IMR-90 (cell line): ENCODE results near the gene UBE3B. TPM values are rescaled to one million over a fixed set of nuclear protein-coding genes. Genes with fewer than 3 reads are reported as not detected.

Experiments
- ATAC-seq: fragments of 200-7000 bp; cut with Tn5 transposase; 2 replicates; pipeline ENCODE4 v1.9.1; 2020; ENCODE audit warnings: low read depth, mild to moderate bottlenecking, moderate library complexity
- BruUV-seq: library from RNA; stranded (reverse); fragments of 400-500 nt; replicated peaks from 2 replicates; lab custom pipeline; 2021; lab: Mats Ljungman, UMichigan
- CTCF ChIA-PET: fragments of 300-600 bp; formaldehyde crosslinking; extraction: SDS; loops from one replicate; lab custom pipeline; 2021; ENCODE audit warnings: antibody characterized with exemption; lab: Yijun Ruan, JAX
- POLR2A ChIA-PET: fragments of 300-600 bp; sonication (Branson Sonifier 250); formaldehyde crosslinking; loops from one replicate; lab custom pipeline; 2022; ENCODE audit warnings: antibody characterized with exemption; ENCODE audit not compliant: unreplicated experiment; lab: Charles Lee
- DNase-seq: peaks from one replicate; pipeline ENCODE4 v3.0.0; 2013
- H2AFZ ChIP-seq: replicated peaks from 2 replicates; pipeline ENCODE3; 2013; ENCODE audit warnings: low read length, mild to moderate bottlenecking; ENCODE audit not compliant: poor library complexity
- H2AK5ac ChIP-seq: 2 replicates; pipeline ENCODE4 v1.6.1; 2013; ENCODE audit warnings: low read depth, low read length, inconsistent platforms
- H2AK9ac ChIP-seq: replicated peaks from 2 replicates; pipeline ENCODE3; 2013; ENCODE audit warnings: mild to moderate bottlenecking, low read depth, low read length, moderate library complexity; ENCODE audit not compliant: poor library complexity
- H2BK120ac ChIP-seq: 2 replicates; pipeline ENCODE4 v1.6.1; 2013; ENCODE audit warnings: low read depth, low read length, inconsistent platforms
- H2BK15ac ChIP-seq: 3 replicates; pipeline ENCODE4 v1.6.1; 2013; ENCODE audit warnings: low read depth, low read length, inconsistent platforms
- H2BK20ac ChIP-seq: 2 replicates; pipeline ENCODE4 v1.6.1; 2013; ENCODE audit warnings: low read depth, mild to moderate bottlenecking, inconsistent platforms, low read length, moderate library complexity
- H2BK5ac ChIP-seq: 2 replicates; pipeline ENCODE4 v1.6.1; 2013; ENCODE audit warnings: mild to moderate bottlenecking, low read depth, low read length, inconsistent platforms; ENCODE audit not compliant: poor library complexity, severe bottlenecking
- H3K14ac ChIP-seq: replicated peaks from 2 replicates; pipeline ENCODE4 v1.6.1; 2013; ENCODE audit warnings: low read depth, low read length, inconsistent platforms
- H3K18ac ChIP-seq: 2 replicates; pipeline ENCODE4 v1.6.1; 2013; ENCODE audit warnings: low read depth, low read length, control low read depth
- H3K23ac ChIP-seq: 2 replicates; pipeline ENCODE4 v1.6.1; 2013; ENCODE audit warnings: low read depth, low read length, inconsistent platforms
- H3K27ac ChIP-seq: 2 replicates; pipeline ENCODE4 v1.5.1; 2013; ENCODE audit warnings: mild to moderate bottlenecking, control low read depth, low read length; ENCODE audit not compliant: insufficient read depth
- H3K27me3 ChIP-seq: 2 replicates; pipeline ENCODE4 v1.6.1; 2013; ENCODE audit warnings: low read length; ENCODE audit not compliant: control insufficient read depth, insufficient read depth
- H3K36me3 ChIP-seq: 2 replicates; pipeline ENCODE4 v1.6.1; 2013; ENCODE audit warnings: low read length, mixed read lengths; ENCODE audit not compliant: control insufficient read depth, insufficient read depth
- H3K4ac ChIP-seq: 2 replicates; pipeline ENCODE4 v1.6.1; 2013; ENCODE audit warnings: low read depth, low read length, inconsistent platforms
- H3K4me1 ChIP-seq: 2 replicates; pipeline ENCODE4 v1.6.1; 2013; ENCODE audit warnings: low read length, mixed read lengths; ENCODE audit not compliant: control insufficient read depth, insufficient read depth
- H3K4me2 ChIP-seq: 2 replicates; pipeline ENCODE4 v1.6.1; 2013; ENCODE audit warnings: low read depth, mild to moderate bottlenecking, control low read depth, low read length, moderate library complexity
- H3K4me3 ChIP-seq: 2 replicates; pipeline ENCODE4 v1.5.1; 2013; ENCODE audit warnings: low read depth, mild to moderate bottlenecking, control low read depth, low read length, moderate library complexity; ENCODE audit not compliant: insufficient read depth
- H3K56ac ChIP-seq: 2 replicates; pipeline ENCODE4 v1.6.1; 2013; ENCODE audit warnings: low read length, inconsistent platforms; ENCODE audit not compliant: insufficient read depth; ENCODE audit errors: extremely low read depth
- H3K79me1 ChIP-seq, 2 experiments: 2 replicates each; pipeline ENCODE4 v1.6.1; 2013; ENCODE audit warnings: low read length in 2 of 2, inconsistent platforms in 1 of 2, low read depth in 1 of 2
- H3K9ac ChIP-seq: 2 replicates; pipeline ENCODE4 v1.6.1; 2013; ENCODE audit warnings: low read depth, low read length, control low read depth
- H3K9me1 ChIP-seq: 2 replicates; pipeline ENCODE4 v1.6.1; 2013; ENCODE audit warnings: low read length, inconsistent platforms; ENCODE audit not compliant: insufficient read depth
- H3K9me3 ChIP-seq: 2 replicates; pipeline ENCODE4 v1.6.1; 2013; ENCODE audit warnings: low read length; ENCODE audit not compliant: control insufficient read depth, insufficient read depth
- H4K20me1 ChIP-seq: 2 replicates; pipeline ENCODE4 v1.6.1; 2013; ENCODE audit warnings: low read length, inconsistent platforms; ENCODE audit not compliant: insufficient read depth
- H4K5ac ChIP-seq: 2 replicates; pipeline ENCODE4 v1.6.1; 2013; ENCODE audit warnings: mild to moderate bottlenecking, low read depth, low read length, control low read depth
- H4K8ac ChIP-seq, 2 experiments: 2 replicates each; pipeline ENCODE4 v1.6.1; 2013; ENCODE audit warnings: low read depth in 2 of 2, low read length in 2 of 2, control low read depth in 1 of 2, inconsistent platforms in 1 of 2
- H4K91ac ChIP-seq: 2 replicates; pipeline ENCODE4 v1.6.1; 2013; ENCODE audit warnings: low read depth, low read length, inconsistent platforms; ENCODE audit not compliant: insufficient read depth
- BHLHE40 ChIP-seq: fragments of 150-350 bp; IDR thresholded peaks from 2 replicates; pipeline ENCODE4 v1.6.1; 2016; ENCODE audit warnings: mild to moderate bottlenecking, low read depth, low read length
- CEBPB ChIP-seq: IDR thresholded peaks from 2 replicates; pipeline ENCODE4 v1.6.1; 2012; ENCODE audit warnings: low read depth, low read length, improper control_type of control experiment
- CHD1 ChIP-seq: IDR thresholded peaks from 2 replicates; pipeline ENCODE4 v1.6.1; 2012; ENCODE audit warnings: low read depth, low read length, improper control_type of control experiment
- CTCF ChIP-seq: conservative IDR thresholded peaks from 2 replicates; pipeline ENCODE4 v1.5.1; 2012; ENCODE audit warnings: mild to moderate bottlenecking, low read depth, low read length, improper control_type of control experiment
- ELK1 ChIP-seq: fragments of 150-350 bp; IDR thresholded peaks from 2 replicates; pipeline ENCODE4 v1.6.1; 2016; ENCODE audit warnings: low read depth, mild to moderate bottlenecking, low read length, moderate library complexity, borderline replicate concordance
- FOS ChIP-seq: fragments of 150-350 bp; IDR thresholded peaks from 2 replicates; pipeline ENCODE4 v1.6.1; 2016; ENCODE audit warnings: low read depth, low read length
- MAFK ChIP-seq: IDR thresholded peaks from 2 replicates; pipeline ENCODE4 v1.6.1; 2012; ENCODE audit warnings: low read depth, low read length, improper control_type of control experiment
- MAZ ChIP-seq: IDR thresholded peaks from 2 replicates; pipeline ENCODE4 v1.6.1; 2012; ENCODE audit warnings: low read depth, mild to moderate bottlenecking, low read length, improper control_type of control experiment, moderate library complexity, borderline replicate concordance
- MXI1 ChIP-seq: IDR thresholded peaks from 2 replicates; pipeline ENCODE4 v1.6.1; 2012; ENCODE audit warnings: low read depth, mild to moderate bottlenecking, low read length, moderate library complexity, borderline replicate concordance
- NFE2L2 ChIP-seq: fragments of 150-350 bp; IDR thresholded peaks from 2 replicates; pipeline ENCODE4 v1.6.1; 2016; ENCODE audit warnings: low read depth, mild to moderate bottlenecking, low read length
- POLR2A ChIP-seq: IDR thresholded peaks from 2 replicates; pipeline ENCODE4 v1.6.1; 2012; ENCODE audit warnings: mild to moderate bottlenecking, low read depth, low read length
- RAD21 ChIP-seq: IDR thresholded peaks from 2 replicates; pipeline ENCODE4 v1.6.1; 2012; ENCODE audit warnings: low read length, improper control_type of control experiment
- RCOR1 ChIP-seq: IDR thresholded peaks from 2 replicates; pipeline ENCODE4 v1.6.1; 2012; ENCODE audit warnings: mild to moderate bottlenecking, low read length, improper control_type of control experiment; ENCODE audit not compliant: insufficient replicate concordance
- RFX5 ChIP-seq: IDR thresholded peaks from 2 replicates; pipeline ENCODE4 v1.8.0; 2012; ENCODE audit warnings: low read depth, mild to moderate bottlenecking, low read length, moderate library complexity
- SMC3 ChIP-seq: fragments of 150-350 bp; IDR thresholded peaks from 2 replicates; pipeline ENCODE4 v1.6.1; 2016; ENCODE audit warnings: low read depth, mild to moderate bottlenecking, antibody characterized with exemption, low read length, moderate library complexity
- USF2 ChIP-seq: fragments of 150-350 bp; IDR thresholded peaks from 2 replicates; pipeline ENCODE4 v1.6.1; 2017; ENCODE audit warnings: mild to moderate bottlenecking, antibody characterized with exemption, low read length, low read depth
- WGBS, 2 experiments: methylation state at CpG; one replicate each; pipeline versions ENCODE4 v1.1.5 to v1.1.7; 2013; ENCODE audit warnings: missing lambda C conversion rate in 2 of 2; ENCODE audit not compliant: insufficient read length in 1 of 2; ENCODE audit errors: extremely low coverage in 2 of 2; 5-methylcytosine and 5-hydroxymethylcytosine counted together
- dilution Hi-C: fragments of 300-500 bp; cut with HindIII; formaldehyde crosslinking; loops from one replicate; pipeline ENCODE4 v1.14.3; 2018; ENCODE audit warnings: low sequenced_read_pairs; ENCODE audit not compliant: unreplicated experiment
- in situ Hi-C: fragments of 300-500 bp; cut with MboI; formaldehyde crosslinking; loops from 3 replicates; pipeline ENCODE4 v1.14.3; 2019; ENCODE audit warnings: low sequenced_read_pairs, inconsistent platforms, mixed read lengths
- intact Hi-C: fragments of 100-400 bp; cut with micrococcal nuclease; formaldehyde crosslinking; loops from 2 replicates; pipeline ENCODE4 v1.10.0; 2022
- polyA plus RNA-seq, 3 experiments: library from polyadenylated mRNA; depleted of rRNA; stranded (reverse); fragments of >200 nt; gene quantifications; 2 replicates each; pipeline ENCODE4 v1.2.3, GENCODE V29; 2012; ENCODE audit warnings: low replicate concordance in 1 of 3
- total RNA-seq: library from RNA; depleted of rRNA; stranded (reverse); fragments of >200 nt; gene quantifications from 2 replicates; pipeline ENCODE4 v1.2.3, GENCODE V29; 2012

The UBE3B gene
- total and polyA plus RNA-seq, 2 of the 4 experiments (the other 2 are of a cell fraction), result 18.8 to 24.9 TPM

GRCh38 chr12:109491671-109492070 is 14.2 kb downstream of the UBE3B start:
- H2BK120ac ChIP-seq, result no peak overlapping the region
- H2BK15ac ChIP-seq, result no peak overlapping the region
- no peak overlapping the region for H2AK9ac ChIP-seq
- no peak overlapping the region for H2AFZ ChIP-seq
- no peak overlapping the region for H2BK20ac ChIP-seq
- dilution Hi-C loops (no loop called here), intact Hi-C loops (no loop called here), in situ Hi-C loops (no loop called here)
- H3K9me3 ChIP-seq, result no peaks in the 10 kb centered on the region
- POLR2A ChIA-PET, result no interaction called here
- H2AK5ac ChIP-seq, result no peak overlapping the region
- H3K9me1 ChIP-seq, result no peaks in the 10 kb centered on the region
- no peak overlapping the region for H3K9ac ChIP-seq
- no peak overlapping the region for H4K91ac ChIP-seq
- no peak overlapping the region for H3K27ac ChIP-seq
- WGBS, 2 experiments, result no CpG with 5 or more reads among the region's 4 CpGs
- H3K36me3 ChIP-seq, result peaks cover 56% of the 10 kb centered on the region
- CTCF ChIA-PET, result interaction anchor here (0.8 kb wide), 1 partner anchor 63 kb away, joined by 3 read pairs; no protein-coding TSS in a partner anchor
- no peaks in the 10 kb centered on the region for H3K79me1 ChIP-seq
- DNase-seq (no peak), ATAC-seq (no peak)
- peaks cover 2% of the 10 kb centered on the region; the same call in 1 of the 2 replicates for H3K4me1 ChIP-seq
- H4K20me1 ChIP-seq, result no peaks in the 10 kb centered on the region
- H4K5ac ChIP-seq, result no peak overlapping the region
- H3K56ac ChIP-seq, result no peak overlapping the region
- no peak for TF ChIP-seq SMC3
- TF ChIP-seq ELK1, result no peak
- TF ChIP-seq MAZ, result no peak
- TF ChIP-seq MAFK, result no peak
- no peak for TF ChIP-seq FOS
- no peak for TF ChIP-seq CEBPB
- TF ChIP-seq RFX5, result no peak
- TF ChIP-seq POLR2A, result no peak
- TF ChIP-seq NFE2L2, result no peak
- TF ChIP-seq CTCF, result no peak
- no peak for TF ChIP-seq RAD21
- TF ChIP-seq MXI1, result no peak
- no peak for TF ChIP-seq CHD1
- no peak for TF ChIP-seq BHLHE40
- no peak for TF ChIP-seq USF2
- TF ChIP-seq RCOR1, result no peak
- H2BK5ac ChIP-seq, result no peak overlapping the region
- no peak overlapping the region for H3K4ac ChIP-seq
- no peak overlapping the region for H4K8ac ChIP-seq
- no peak overlapping the region for H3K18ac ChIP-seq
- no TSS peak for BruUV-seq
- H3K14ac ChIP-seq, result no peak overlapping the region
- no peak overlapping the region for H3K23ac ChIP-seq
- no peaks in the 10 kb centered on the region for H3K27me3 ChIP-seq
- H3K4me2 ChIP-seq, result no peak overlapping the region
- no peak overlapping the region for H3K4me3 ChIP-seq
